ENCODE measurements around the gene KLHL29.

Gene KLHL29

GRCh38 chr2:23666241-23666979 lies 281.4 kb downstream of the KLHL29 start:
- POLR2A ChIA-PET (ENCODE audit: low non-redundant PET) = no interaction called here
- CTCF ChIA-PET = no interaction called here
- H3K27ac ChIP-seq = no peak overlapping the region
- no peak for TF ChIP-seq CTCF (conservative IDR thresholded peaks at IDR 0.05; ENCODE audit: low read depth)
- DNase-seq (ENCODE audit: low spot score) = no peak

GRCh38 chr2:23666980-23667357 lies 282.0 kb downstream of the KLHL29 start:
- CTCF ChIA-PET = no interaction called here
- POLR2A ChIA-PET (ENCODE audit: low non-redundant PET) = no interaction called here
- H3K27ac ChIP-seq = no peak overlapping the region
- TF ChIP-seq CTCF (conservative IDR thresholded peaks at IDR 0.05; ENCODE audit: low read depth) = no peak
- DNase-seq (ENCODE audit: low spot score) = no peak

GRCh38 chr2:23668756-23669304 lies 283.9 kb downstream of the KLHL29 start:
- no peak for DNase-seq (ENCODE audit: low spot score)
- ChIA-PET POLR2A (ENCODE audit: low non-redundant PET) (no interaction called here), CTCF (no interaction called here)
- H3K27ac ChIP-seq = peak overlapping the region; percentile 95
- no peak for TF ChIP-seq CTCF (conservative IDR thresholded peaks at IDR 0.05; ENCODE audit: low read depth)

- ChIA-PET POLR2A (ENCODE audit: low non-redundant PET) (no interaction called here), CTCF (no interaction called here)
- TF ChIP-seq CTCF (conservative IDR thresholded peaks at IDR 0.05; ENCODE audit: low read depth) = no peak
- DNase-seq (ENCODE audit: low spot score) = peak; percentile 82
- peak overlapping the region; percentile 95 for H3K27ac ChIP-seq
Measured at GRCh38 chr2:23669413-23670244, 284.6 kb downstream of the KLHL29 start.

GRCh38 chr2:23670245-23670592 lies 285.2 kb downstream of the KLHL29 start:
- no peak for DNase-seq (ENCODE audit: low spot score)
- no peak for TF ChIP-seq CTCF (conservative IDR thresholded peaks at IDR 0.05; ENCODE audit: low read depth)
- peak overlapping the region; percentile 95 for H3K27ac ChIP-seq
- ChIA-PET POLR2A (ENCODE audit: low non-redundant PET) (no interaction called here), CTCF (no interaction called here)

- ChIA-PET POLR2A (ENCODE audit: low non-redundant PET) (no interaction called here), CTCF (no interaction called here)
- peak overlapping the region; percentile 95 for H3K27ac ChIP-seq
- TF ChIP-seq CTCF (conservative IDR thresholded peaks at IDR 0.05; ENCODE audit: low read depth) = no peak
- no peak for DNase-seq (ENCODE audit: low spot score)
Measured at GRCh38 chr2:23673082-23673481, 288.1 kb downstream of the KLHL29 start.

All from RWPE1 (cell line).